H7 (cell line): ENCODE measurements around the gene MCAM. TPM values are rescaled to one million over a fixed set of nuclear protein-coding genes. Genes with fewer than 3 reads are reported as not detected.

Experiments
- total RNA-seq: library from RNA; depleted of rRNA; stranded (reverse); fragments of >200 nt; shearing (Covaris generic); gene quantifications from 2 replicates; pipeline ENCODE4 v1.2.3, GENCODE V29; 2014; rRNA removed

Gene MCAM
- total RNA-seq, 1 experiment from 2014 or later: 59.3 TPM

Other genes starting within 250 kb of the MCAM start
- 17.5 and 21.9 TPM in 2 replicates for gene VPS11, start 249.3 kb downstream of the MCAM start, total RNA-seq
- gene HMBS, start 232.2 kb downstream of the MCAM start, total RNA-seq: 12.2 and 14.3 TPM in 2 replicates
- 30.7 and 44.3 TPM in 2 replicates for gene DPAGT1, start 215.3 kb downstream of the MCAM start, total RNA-seq
- 4.8 and 7.0 TPM in 2 replicates for gene C2CD2L, start 209.8 kb downstream of the MCAM start, total RNA-seq
- gene HINFP, start 195.6 kb downstream of the MCAM start, total RNA-seq: 21.2 and 33.2 TPM in 2 replicates
- gene ABCG4, start 168.1 kb downstream of the MCAM start, total RNA-seq: 0.31 and 0.37 TPM in 2 replicates
- gene NLRX1, start 148.4 kb downstream of the MCAM start, total RNA-seq: 34.0 and 44.0 TPM in 2 replicates
- gene NHERF4, start 131.7 kb downstream of the MCAM start, total RNA-seq: not detected in 2 replicates
- gene CBL, start 110.8 kb downstream of the MCAM start, total RNA-seq: 16.1 and 23.6 TPM in 2 replicates
- gene RNF26, start 17.4 kb upstream of the MCAM start, total RNA-seq: 26.4 and 28.9 TPM in 2 replicates
- gene C1QTNF5, start 23.8 kb upstream of the MCAM start, total RNA-seq: 2.1 TPM in 2 replicates
- gene MFRP, start 29.6 kb upstream of the MCAM start, total RNA-seq: not detected in 2 replicates
- 2.7 and 2.8 TPM in 2 replicates for gene USP2, start 64.6 kb upstream of the MCAM start, total RNA-seq
- gene THY1, start 106.0 kb upstream of the MCAM start, total RNA-seq: 305 and 319 TPM in 2 replicates